GM15510 (cell line): ENCODE results near the gene TMEM167A.

Experiments used
- POLR2A ChIP-seq: IDR thresholded peaks from 3 replicates; pipeline ENCODE4 v1.6.1; 2011; ENCODE audit warnings: borderline replicate concordance; ENCODE audit not compliant: insufficient read length; ENCODE audit errors: extremely low read depth

Gene TMEM167A, protein sequence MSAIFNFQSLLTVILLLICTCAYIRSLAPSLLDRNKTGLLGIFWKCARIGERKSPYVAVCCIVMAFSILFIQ

GRCh38 chr5:83076742-83077661 is at the start of gene TMEM167A, which contains the start of gene XRCC4:
TSS of gene TMEM167A (minus strand) at chr5:83077394. CDS start at chr5:83077323, 71 bp downstream.
TSS of gene XRCC4 (plus strand) at chr5:83077547. CDS start at chr5:83104920, 27,373 bp downstream.
- peak; percentile 95 for TF ChIP-seq POLR2A

- no peak for TF ChIP-seq POLR2A
These were observed 49.3 kb upstream of the TMEM167A start for GRCh38 chr5:83126501-83126900.

- no peak for TF ChIP-seq POLR2A
These were observed 48.4 kb upstream of the TMEM167A start for GRCh38 chr5:83125560-83125959.

- no peak for TF ChIP-seq POLR2A
These were observed 47.4 kb upstream of the TMEM167A start for GRCh38 chr5:83124593-83124992.

- TF ChIP-seq POLR2A, result no peak
These were observed 41.8 kb upstream of the TMEM167A start for GRCh38 chr5:83118976-83119375.

DNA sequence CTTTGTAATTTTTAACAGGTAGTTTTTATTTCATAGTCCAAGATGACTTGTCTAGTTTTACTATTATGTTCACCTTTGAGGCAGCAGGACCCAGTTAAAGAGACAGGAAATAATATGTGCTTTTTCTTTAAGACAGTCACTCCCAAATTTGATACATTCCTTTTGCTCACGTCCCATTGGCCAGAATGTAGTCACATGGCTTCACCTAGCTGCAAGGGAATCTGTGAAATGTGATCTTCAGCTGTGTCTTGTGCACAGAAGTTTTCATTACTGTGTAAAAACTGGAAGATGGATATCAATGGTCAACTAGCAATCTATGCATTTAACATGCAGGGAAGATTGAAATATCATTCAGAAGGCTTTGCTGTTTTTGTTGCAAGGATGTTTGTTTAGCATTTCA is 41.3 kb upstream of the TMEM167A start:
- no peak for TF ChIP-seq POLR2A

DNA sequence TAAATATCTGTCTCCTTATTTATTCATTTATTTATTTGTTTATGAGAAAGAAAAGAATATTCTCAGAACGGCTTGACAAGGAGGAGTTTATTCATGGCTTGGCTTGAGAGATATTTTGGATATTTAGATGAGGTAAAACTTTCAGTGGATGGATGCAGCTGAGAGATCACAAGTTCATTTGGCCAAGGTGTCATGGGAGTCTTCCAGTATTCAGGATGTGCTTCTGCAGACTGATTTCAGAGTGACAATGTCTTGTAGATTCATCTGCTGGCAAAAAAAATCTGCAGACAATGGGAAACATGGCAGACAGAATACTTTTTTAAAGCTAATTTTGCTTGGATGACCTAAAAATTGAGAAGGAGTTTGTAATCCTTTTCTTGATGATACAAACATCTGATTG is 38.6 kb upstream of the TMEM167A start:
- no peak for TF ChIP-seq POLR2A

DNA sequence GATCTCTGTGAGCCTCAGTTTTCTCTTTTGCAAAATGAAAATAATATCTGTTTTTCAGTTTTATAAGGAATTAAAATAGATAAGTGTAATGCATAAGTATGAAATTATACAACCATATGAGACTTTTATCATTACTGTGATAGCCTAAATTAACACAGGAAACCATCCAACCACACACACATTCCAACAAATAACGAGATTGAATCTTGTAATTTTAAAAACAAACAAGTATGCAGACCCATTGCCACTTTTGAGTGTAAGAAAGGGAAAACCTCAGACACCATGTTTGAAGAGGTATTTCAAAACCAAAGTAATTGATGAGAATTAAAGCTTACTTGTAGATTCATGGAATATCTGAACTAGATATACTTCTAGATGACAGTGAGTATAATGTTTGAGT is 32.2 kb upstream of the TMEM167A start:
- TF ChIP-seq POLR2A, result no peak

- TF ChIP-seq POLR2A, result no peak
These were observed 30.7 kb upstream of the TMEM167A start for GRCh38 chr5:83107692-83108420.

- TF ChIP-seq POLR2A, result no peak
These were observed 26.8 kb upstream of the TMEM167A start for GRCh38 chr5:83104021-83104420.

DNA sequence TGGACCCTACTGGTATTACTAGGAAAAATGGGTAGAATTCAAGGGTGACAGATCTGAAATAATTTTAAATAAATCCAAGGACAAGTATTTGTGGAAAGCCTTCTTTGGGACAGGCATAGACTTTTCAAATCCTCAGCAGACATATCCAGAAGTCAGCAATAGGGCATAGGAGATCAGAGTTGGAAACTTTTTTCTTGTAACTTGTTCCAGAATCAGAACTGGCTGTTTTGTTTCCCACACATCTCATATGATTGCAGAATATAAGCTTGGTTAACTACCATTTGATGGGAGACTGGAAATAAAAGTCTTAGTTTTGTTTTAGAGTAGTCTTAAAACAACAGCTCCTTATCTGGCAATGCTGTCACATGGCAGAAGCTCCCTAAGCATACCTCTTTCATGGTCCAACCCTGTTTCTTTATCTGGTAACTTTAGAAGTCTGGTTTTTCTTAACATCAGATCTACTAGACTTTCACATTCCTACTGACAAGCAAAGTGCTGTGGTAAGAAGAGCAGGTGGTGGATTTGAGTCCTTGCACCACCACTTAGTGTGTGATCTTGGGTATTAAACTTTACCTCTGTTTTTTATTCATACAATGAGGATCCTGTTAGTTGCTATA is 25.3 kb upstream of the TMEM167A start:
- TF ChIP-seq POLR2A, result no peak

- TF ChIP-seq POLR2A, result no peak
These were observed 24.3 kb upstream of the TMEM167A start for GRCh38 chr5:83101514-83101913.

DNA sequence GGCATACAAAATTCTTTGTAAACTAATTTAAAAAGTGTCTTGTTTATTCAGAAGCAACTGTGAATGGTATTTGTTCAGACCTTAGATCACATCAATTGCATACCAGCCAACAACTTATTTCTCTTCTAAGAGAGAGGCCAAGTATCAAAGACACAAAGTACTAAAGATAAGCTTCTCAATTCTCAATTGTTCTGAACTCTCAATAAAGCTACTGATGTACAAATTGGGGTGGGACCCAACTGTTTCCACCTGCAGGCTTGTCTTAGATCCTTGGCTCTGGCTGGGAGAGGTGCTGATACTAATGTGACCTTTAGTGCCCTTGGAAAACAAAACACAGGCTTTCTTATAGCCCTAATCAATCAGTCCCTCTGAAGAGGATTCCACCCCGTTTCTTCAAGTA is 22.3 kb upstream of the TMEM167A start:
- no peak for TF ChIP-seq POLR2A

- no peak for TF ChIP-seq POLR2A
These were observed 21.8 kb upstream of the TMEM167A start for GRCh38 chr5:83099001-83099400.

DNA sequence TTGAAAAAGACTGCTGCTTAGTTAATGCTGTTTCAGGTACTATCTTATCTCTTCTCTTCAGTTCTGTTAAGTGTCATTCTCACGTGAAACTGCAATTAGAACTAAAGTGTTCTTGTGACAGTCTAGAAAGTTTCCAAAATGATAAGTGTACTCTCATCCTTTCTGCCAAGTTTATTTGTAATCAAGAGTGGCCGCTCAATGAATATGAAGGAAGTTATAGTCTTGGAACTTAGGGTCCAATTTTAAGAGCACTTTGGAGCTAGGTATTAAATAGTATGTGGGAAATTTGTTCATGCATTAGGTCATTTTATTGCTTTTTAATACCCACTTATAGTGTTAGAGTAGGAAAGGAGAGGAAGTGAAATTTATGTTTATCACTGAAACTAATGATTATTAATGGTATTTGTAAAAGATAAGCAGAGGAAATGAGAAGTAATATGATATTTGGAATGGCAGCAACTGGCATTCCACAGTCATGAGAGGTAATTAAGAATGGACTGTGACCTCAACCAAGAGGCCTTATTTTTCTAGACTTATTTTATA is 20.6 kb upstream of the TMEM167A start:
- TF ChIP-seq POLR2A, result no peak

GRCh38 chr5:83096660-83097339 is 19.6 kb upstream of the TMEM167A start:
- no peak for TF ChIP-seq POLR2A
